Endothelial cell of umbilical vein (primary cell): ENCODE measurements around the gene COLQ.

Source experiments
- EZH2 ChIP-seq: IDR thresholded peaks from 2 replicates; pipeline ENCODE4 v1.6.1; 2012; ENCODE audit warnings: borderline replicate concordance, low read depth, mild to moderate bottlenecking, moderate library complexity, low read length, inconsistent platforms; ENCODE audit not compliant: severe bottlenecking
- POLR2A ChIP-seq: IDR thresholded peaks from 2 replicates; pipeline ENCODE4 v1.6.1; 2012; ENCODE audit warnings: low read depth, mild to moderate bottlenecking, control low read depth, low read length
- POLR2AphosphoS5 ChIP-seq: IDR thresholded peaks from 2 replicates; pipeline ENCODE4 v1.6.1; 2012; ENCODE audit warnings: low read depth, mild to moderate bottlenecking, control low read depth, low read length, moderate library complexity; ENCODE audit not compliant: insufficient read depth
- TF ChIP-seq, protein P1 (sequence below), 2 donors: IDR thresholded peaks; 1 replicate in 1 of 2; 2 replicates in 1 of 2; pipeline ENCODE4 v1.5.1; 2011; ENCODE audit warnings: low read length in 2 of 2, mild to moderate bottlenecking in 2 of 2, moderate library complexity in 2 of 2, control low read depth in 1 of 2, inconsistent platforms in 1 of 2, low read depth in 1 of 2; ENCODE audit not compliant: insufficient read depth in 1 of 2; ENCODE audit errors: extremely low read depth in 1 of 2

DNA sequence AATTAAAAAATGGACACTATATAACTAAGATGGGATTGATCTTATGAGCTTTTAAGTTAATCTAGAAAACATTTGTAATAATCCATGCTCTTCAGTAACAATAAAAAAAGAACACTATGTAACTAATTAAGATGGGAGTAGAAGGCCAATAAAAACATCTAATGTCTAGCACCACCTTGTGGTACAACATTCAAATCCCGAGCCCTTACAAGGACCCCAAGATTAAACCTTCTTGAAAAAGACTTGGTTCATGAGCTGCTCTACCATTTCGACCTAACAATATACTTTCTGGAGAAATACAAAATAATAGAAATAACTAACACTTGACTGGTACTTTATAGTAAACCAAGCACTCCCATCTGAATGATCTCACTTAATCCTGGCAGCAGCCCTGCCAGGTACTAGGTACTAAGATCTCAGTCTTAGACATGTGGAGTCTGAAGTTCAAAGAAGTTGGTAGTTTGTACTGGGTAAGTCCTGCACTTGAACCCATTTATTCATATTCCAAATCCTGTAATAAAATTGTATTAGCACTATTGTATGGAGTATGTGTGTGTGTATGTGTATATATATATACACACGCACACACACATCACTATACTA is 116.0 kb downstream of the COLQ start:
- no peak for TF ChIP-seq POLR2A
- TF ChIP-seq POLR2AphosphoS5, result no peak
- TF ChIP-seq, protein P1, sequence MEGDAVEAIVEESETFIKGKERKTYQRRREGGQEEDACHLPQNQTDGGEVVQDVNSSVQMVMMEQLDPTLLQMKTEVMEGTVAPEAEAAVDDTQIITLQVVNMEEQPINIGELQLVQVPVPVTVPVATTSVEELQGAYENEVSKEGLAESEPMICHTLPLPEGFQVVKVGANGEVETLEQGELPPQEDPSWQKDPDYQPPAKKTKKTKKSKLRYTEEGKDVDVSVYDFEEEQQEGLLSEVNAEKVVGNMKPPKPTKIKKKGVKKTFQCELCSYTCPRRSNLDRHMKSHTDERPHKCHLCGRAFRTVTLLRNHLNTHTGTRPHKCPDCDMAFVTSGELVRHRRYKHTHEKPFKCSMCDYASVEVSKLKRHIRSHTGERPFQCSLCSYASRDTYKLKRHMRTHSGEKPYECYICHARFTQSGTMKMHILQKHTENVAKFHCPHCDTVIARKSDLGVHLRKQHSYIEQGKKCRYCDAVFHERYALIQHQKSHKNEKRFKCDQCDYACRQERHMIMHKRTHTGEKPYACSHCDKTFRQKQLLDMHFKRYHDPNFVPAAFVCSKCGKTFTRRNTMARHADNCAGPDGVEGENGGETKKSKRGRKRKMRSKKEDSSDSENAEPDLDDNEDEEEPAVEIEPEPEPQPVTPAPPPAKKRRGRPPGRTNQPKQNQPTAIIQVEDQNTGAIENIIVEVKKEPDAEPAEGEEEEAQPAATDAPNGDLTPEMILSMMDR (IDR thresholded peaks at IDR 0.05; ENCODE audit: extremely low read depth in 1 of 2, insufficient read depth in 1 of 2, low read depth in 1 of 2, low read length in 2 of 2), result peak; percentile 49 to 50
- TF ChIP-seq EZH2, result no peak
